ENCODE measurements around the gene ABCF2. TPM values are rescaled to one million over a fixed set of nuclear protein-coding genes. Genes with fewer than 3 reads are reported as not detected.

ABCF2 gene
- total and polyA plus RNA-seq, 4 donors, result 6.3 to 15.6 (median 10.5) TPM

DNA sequence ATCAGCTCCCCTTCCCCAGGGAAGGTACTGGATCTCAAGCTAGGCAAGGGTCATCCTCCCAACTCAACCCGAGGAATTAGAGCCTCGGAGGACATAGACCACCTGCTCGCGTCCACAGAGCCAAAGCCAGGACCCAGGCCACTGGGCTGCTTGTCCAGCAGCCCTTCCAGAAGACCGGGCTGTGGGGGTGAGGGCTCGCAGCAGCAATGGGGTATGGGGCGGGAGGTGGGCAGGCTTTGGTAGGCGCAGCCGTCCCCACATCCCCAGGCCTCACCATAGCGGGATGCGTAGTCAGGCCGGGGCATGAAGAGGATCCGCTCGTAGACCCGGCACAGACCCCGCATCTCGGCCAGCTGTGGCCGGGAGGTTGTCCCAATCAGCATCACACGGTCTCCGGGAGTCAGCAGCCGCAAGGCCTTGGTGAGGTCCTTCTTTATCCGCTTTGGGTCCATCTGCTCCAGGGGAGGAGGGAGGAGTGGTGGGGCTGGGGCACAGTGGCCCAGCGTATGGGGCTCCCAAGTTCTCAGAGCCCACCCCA lies 34.9 kb downstream of the ABCF2 start:
- Histone ChIP-seq H3K9ac (ENCODE audit: low read depth in 1 of 2, low read length in 2 of 2) (no peak overlapping the region), H3K27ac (ENCODE audit: low read depth in 1 of 2, low read length in 2 of 2) (no peak overlapping the region), H3K4me3 (ENCODE audit: low read depth in 1 of 3, low read length in 3 of 3) (no peak overlapping the region), H3K27me3 (ENCODE audit: control insufficient read depth in 4 of 4, insufficient read depth in 4 of 4, low read length in 3 of 4) (peaks cover 0 to 9% (median under 1%) of the 10 kb centered on the region in 4 donors), H3K4me1 (ENCODE audit: control insufficient read depth in 4 of 4, insufficient read depth in 4 of 4, low read length in 3 of 4) (no peaks in the 10 kb centered on the region), H3K36me3 (ENCODE audit: control insufficient read depth in 4 of 4, insufficient read depth in 3 of 4, low read depth in 1 of 4, low read length in 3 of 4) (no peaks in the 10 kb centered on the region), H3K9me3 (ENCODE audit: control insufficient read depth in 4 of 4, low read length in 3 of 4) (no peaks in the 10 kb centered on the region)
- DNase-seq (ENCODE audit: low spot score), result no peak
- TF ChIP-seq HNF4G (IDR thresholded peaks at IDR 0.05) (no peak), RXRA (IDR thresholded peaks at IDR 0.05) (no peak), FOXA1 (IDR thresholded peaks at IDR 0.05) (no peak), EGR1 (IDR thresholded peaks at IDR 0.05; ENCODE audit: low read depth in 2 of 2) (no peak), SP1 (IDR thresholded peaks at IDR 0.05) (no peak), RAD21 (IDR thresholded peaks at IDR 0.05) (no peak), GABPA (IDR thresholded peaks at IDR 0.05 in 1 of 2, conservative IDR thresholded peaks at IDR 0.05 in 1 of 2) (no peak), JUND (IDR thresholded peaks at IDR 0.05) (no peak)
- TF ChIP-seq, protein P1, sequence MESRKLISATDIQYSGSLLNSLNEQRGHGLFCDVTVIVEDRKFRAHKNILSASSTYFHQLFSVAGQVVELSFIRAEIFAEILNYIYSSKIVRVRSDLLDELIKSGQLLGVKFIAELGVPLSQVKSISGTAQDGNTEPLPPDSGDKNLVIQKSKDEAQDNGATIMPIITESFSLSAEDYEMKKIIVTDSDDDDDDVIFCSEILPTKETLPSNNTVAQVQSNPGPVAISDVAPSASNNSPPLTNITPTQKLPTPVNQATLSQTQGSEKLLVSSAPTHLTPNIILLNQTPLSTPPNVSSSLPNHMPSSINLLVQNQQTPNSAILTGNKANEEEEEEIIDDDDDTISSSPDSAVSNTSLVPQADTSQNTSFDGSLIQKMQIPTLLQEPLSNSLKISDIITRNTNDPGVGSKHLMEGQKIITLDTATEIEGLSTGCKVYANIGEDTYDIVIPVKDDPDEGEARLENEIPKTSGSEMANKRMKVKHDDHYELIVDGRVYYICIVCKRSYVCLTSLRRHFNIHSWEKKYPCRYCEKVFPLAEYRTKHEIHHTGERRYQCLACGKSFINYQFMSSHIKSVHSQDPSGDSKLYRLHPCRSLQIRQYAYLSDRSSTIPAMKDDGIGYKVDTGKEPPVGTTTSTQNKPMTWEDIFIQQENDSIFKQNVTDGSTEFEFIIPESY (IDR thresholded peaks at IDR 0.05), result no peak
- TF ChIP-seq, protein P2, sequence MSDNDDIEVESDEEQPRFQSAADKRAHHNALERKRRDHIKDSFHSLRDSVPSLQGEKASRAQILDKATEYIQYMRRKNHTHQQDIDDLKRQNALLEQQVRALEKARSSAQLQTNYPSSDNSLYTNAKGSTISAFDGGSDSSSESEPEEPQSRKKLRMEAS (IDR thresholded peaks at IDR 0.05), result no peak
- 94% methylated on average over 23 of the region's 23 CpGs for WGBS

GRCh38 chr7:151191544-151191943 lies 35.5 kb downstream of the ABCF2 start:
- Histone ChIP-seq H3K9me3 (ENCODE audit: control insufficient read depth in 4 of 4, low read length in 3 of 4) (no peaks in the 10 kb centered on the region), H3K4me1 (ENCODE audit: control insufficient read depth in 4 of 4, insufficient read depth in 4 of 4, low read length in 3 of 4) (no peaks in the 10 kb centered on the region), H3K9ac (ENCODE audit: low read depth in 1 of 2, low read length in 2 of 2) (no peak overlapping the region), H3K27me3 (ENCODE audit: control insufficient read depth in 4 of 4, insufficient read depth in 4 of 4, low read length in 3 of 4) (peaks cover 0 to 9% (median under 1%) of the 10 kb centered on the region in 4 donors), H3K4me3 (ENCODE audit: low read depth in 1 of 3, low read length in 3 of 3) (no peak overlapping the region), H3K27ac (ENCODE audit: low read depth in 1 of 2, low read length in 2 of 2) (no peak overlapping the region), H3K36me3 (ENCODE audit: control insufficient read depth in 4 of 4, insufficient read depth in 3 of 4, low read depth in 1 of 4, low read length in 3 of 4) (no peaks in the 10 kb centered on the region)
- TF ChIP-seq, protein P2 (IDR thresholded peaks at IDR 0.05), result no peak
- TF ChIP-seq TAF1 (conservative IDR thresholded peaks at IDR 0.05), result no peak
- no peak for TF ChIP-seq FOXA2 (IDR thresholded peaks at IDR 0.05)
- TF ChIP-seq FOXA1 (IDR thresholded peaks at IDR 0.05), result no peak
- TF ChIP-seq, protein P3, sequence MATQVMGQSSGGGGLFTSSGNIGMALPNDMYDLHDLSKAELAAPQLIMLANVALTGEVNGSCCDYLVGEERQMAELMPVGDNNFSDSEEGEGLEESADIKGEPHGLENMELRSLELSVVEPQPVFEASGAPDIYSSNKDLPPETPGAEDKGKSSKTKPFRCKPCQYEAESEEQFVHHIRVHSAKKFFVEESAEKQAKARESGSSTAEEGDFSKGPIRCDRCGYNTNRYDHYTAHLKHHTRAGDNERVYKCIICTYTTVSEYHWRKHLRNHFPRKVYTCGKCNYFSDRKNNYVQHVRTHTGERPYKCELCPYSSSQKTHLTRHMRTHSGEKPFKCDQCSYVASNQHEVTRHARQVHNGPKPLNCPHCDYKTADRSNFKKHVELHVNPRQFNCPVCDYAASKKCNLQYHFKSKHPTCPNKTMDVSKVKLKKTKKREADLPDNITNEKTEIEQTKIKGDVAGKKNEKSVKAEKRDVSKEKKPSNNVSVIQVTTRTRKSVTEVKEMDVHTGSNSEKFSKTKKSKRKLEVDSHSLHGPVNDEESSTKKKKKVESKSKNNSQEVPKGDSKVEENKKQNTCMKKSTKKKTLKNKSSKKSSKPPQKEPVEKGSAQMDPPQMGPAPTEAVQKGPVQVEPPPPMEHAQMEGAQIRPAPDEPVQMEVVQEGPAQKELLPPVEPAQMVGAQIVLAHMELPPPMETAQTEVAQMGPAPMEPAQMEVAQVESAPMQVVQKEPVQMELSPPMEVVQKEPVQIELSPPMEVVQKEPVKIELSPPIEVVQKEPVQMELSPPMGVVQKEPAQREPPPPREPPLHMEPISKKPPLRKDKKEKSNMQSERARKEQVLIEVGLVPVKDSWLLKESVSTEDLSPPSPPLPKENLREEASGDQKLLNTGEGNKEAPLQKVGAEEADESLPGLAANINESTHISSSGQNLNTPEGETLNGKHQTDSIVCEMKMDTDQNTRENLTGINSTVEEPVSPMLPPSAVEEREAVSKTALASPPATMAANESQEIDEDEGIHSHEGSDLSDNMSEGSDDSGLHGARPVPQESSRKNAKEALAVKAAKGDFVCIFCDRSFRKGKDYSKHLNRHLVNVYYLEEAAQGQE (IDR thresholded peaks at IDR 0.05), result no peak
- no peak for TF ChIP-seq EGR1 (IDR thresholded peaks at IDR 0.05; ENCODE audit: low read depth in 2 of 2)
- no peak for TF ChIP-seq ATF3 (IDR thresholded peaks at IDR 0.05)
- no peak for TF ChIP-seq NR2F2 (IDR thresholded peaks at IDR 0.05)
- TF ChIP-seq HNF4G (IDR thresholded peaks at IDR 0.05), result no peak
- no peak for TF ChIP-seq YY1 (IDR thresholded peaks at IDR 0.05)
- TF ChIP-seq, protein P1 (IDR thresholded peaks at IDR 0.05), result no peak
- no peak for DNase-seq (ENCODE audit: low spot score)
- 73% methylated on average over 12 of the region's 12 CpGs for WGBS
